Dendritic cell treated with granulocyte-macrophage colony-stimulating factor and Interleukin-4, amounts not matched to agents 40 ng/mL and 50 ng/mL, for 4 days (primary cell): ENCODE results near the gene PVALB.
"Not testable (repeated sequence)": the region's sequence is repeated elsewhere in the genome, so short reads cannot be mapped to it uniquely, and the experiment has no call there.

Experiments
- H3K27ac Mint-ChIP-seq: one replicate; pipeline ENCODE4 v1.8.0; 2022; ENCODE audit warnings: mild to moderate bottlenecking, mixed read lengths
- H3K27me3 Mint-ChIP-seq: one replicate; pipeline ENCODE4 v1.8.0; 2022; ENCODE audit warnings: mild to moderate bottlenecking, mixed read lengths
- H3K36me3 Mint-ChIP-seq: one replicate; pipeline ENCODE4 v1.8.0; 2022; ENCODE audit warnings: low read depth, mixed read lengths
- H3K4me1 Mint-ChIP-seq: one replicate; pipeline ENCODE4 v1.8.0; 2022; ENCODE audit warnings: low read depth, mixed read lengths
- H3K4me3 Mint-ChIP-seq: one replicate; pipeline ENCODE4 v1.8.0; 2022; ENCODE audit warnings: mild to moderate bottlenecking, moderate library complexity, mixed read lengths
- H3K9me3 Mint-ChIP-seq: one replicate; pipeline ENCODE4 v1.8.0; 2022; ENCODE audit warnings: mixed read lengths
- intact Hi-C: fragments of 100-400 bp; cut with micrococcal nuclease; formaldehyde crosslinking; loops from one replicate; pipeline ENCODE4 v1.15.0; 2022

Gene PVALB

DNA sequence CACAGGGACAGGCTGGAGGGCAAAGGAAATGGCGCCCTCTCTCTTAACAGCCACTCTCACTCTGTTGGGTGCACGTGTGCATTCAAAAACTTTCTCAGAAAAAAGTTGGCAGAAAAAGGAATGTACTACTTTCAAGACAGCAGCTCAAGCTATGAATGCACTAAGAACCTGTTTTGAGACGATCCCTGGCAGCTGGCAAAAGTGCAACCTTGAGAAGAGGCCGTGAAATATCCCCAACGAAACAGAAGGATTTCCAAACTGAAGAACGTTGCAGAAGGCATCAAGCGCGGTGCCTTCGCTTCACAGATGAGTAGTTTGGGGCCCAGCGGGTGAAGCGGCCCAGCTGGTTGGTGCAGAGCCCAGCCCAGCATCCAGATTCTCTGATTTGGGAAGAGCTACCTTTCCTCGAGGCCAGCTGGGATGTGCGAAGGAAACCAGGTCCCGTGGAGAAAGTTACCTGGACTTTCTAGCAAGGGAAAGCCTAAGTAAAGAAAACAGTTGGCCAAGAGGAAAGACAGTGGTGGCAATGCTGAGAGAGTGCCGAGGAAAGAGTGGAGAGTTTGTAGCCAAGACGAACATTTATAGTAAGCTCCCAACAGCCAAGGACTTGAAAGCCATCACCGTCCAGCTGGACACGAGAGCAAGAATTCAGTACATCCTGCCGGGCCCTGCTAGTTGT, 57.2 kb downstream of the PVALB start:
- peaks cover 20% of the 10 kb centered on the region for H3K36me3 Mint-ChIP-seq
- H3K27ac Mint-ChIP-seq = no peak overlapping the region
- intact Hi-C loops = no loop called here
- no peak overlapping the region for H3K4me3 Mint-ChIP-seq
- H3K4me1 Mint-ChIP-seq = peaks cover 17% of the 10 kb centered on the region
- H3K27me3 Mint-ChIP-seq = peaks cover 24% of the 10 kb centered on the region
- no peaks in the 10 kb centered on the region for H3K9me3 Mint-ChIP-seq

DNA sequence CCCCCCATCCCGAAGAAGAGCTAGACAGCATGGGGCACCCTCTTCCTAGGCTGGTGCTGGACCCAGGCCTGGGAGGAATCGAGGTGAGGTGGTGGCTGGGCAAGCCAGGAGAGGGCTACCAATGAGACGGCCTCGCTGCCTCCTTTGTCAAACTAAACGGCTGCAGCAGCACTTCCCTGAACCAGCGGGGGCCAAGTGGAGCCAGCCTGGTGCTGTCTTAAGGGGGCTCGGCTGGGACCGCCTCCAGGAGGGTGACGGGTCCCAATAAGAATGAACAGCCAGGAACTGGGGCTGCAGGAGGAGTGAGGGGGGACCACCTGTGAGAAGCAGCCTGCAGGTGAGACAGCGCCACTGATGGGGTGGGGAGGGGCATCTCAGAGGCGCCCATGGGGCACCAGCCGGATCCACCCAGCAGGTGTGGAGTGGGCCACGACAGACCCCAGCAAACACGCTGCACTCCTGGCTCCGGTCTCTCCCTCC, 58.0 kb downstream of the PVALB start:
- Mint-ChIP-seq H3K36me3 (peaks cover 15% of the 10 kb centered on the region), H3K27ac (no peak overlapping the region), H3K9me3 (no peaks in the 10 kb centered on the region), H3K4me1 (peaks cover 17% of the 10 kb centered on the region), H3K4me3 (no peak overlapping the region), H3K27me3 (peaks cover 32% of the 10 kb centered on the region)
- intact Hi-C loops = no loop called here

DNA sequence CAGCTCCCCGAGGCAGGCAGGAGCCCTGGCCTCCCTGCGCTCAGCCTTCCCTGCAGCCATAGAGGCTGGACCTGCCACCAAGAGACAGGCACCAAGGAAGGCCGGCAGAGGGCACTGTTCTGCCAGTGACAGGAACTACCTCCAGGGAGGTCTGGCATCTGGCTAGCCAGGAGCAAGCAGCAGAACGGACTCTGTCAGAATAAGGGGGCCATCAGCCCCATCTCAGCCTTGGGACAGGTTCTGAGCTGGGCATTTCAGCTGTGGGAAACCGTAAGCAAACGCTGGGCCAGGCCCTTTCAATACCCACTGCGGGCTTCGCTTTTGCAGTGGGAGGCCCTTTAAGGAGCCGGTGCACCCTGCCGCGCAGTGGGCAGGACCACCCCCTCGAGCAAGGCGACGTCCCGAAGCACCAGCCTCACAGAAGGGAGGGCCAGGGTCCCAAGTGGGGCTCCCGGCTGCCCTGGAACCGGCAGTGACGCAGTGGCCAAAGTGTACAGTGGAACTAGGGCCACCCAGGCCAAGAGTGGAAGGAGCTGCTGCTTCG, 59.1 kb downstream of the PVALB start:
- no peak overlapping the region for H3K4me3 Mint-ChIP-seq
- intact Hi-C loops = no loop called here
- no peak overlapping the region for H3K27ac Mint-ChIP-seq

DNA sequence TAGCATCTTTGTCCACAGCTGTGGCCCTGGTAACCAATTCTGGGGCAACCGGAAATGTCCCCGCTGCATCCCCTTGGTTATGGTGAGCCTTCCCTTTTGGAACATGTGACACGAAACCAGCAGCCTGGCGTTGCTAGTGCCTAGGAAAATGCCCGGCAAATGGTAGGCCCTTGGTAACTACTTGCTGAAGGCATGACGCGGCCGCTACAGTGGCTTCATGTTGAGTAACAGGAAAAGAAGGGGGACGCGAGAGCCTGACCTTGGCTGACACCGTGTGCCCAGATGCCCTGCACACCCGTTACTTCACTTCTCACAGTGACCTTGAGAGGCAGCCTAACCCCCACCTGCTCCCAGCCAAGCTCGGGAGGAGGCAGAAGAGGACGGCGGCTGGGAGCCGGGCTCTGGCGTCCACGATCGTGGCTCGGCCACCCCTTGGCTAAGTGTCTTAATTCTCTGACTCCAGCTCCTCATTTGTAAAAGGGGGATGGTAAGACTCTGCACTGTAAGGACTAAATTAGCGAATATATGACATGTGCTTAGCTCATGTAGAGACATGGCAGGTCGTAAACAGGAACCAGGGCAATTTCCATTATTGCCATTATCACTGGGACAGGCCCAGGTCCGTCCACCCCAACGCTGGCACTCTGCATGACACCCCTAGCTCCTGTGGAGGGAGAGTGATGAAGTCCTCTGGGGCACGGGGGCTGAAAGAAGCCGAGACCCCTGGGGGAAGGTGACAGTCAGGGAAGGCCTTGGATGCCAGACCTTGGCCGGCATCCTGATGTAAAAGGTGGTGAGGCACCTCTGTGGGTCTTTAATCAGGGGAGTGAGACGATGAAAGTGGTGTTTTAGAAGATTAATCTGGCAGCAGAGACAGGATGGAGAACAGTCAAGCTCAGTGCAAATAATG, 59.8 kb downstream of the PVALB start:
- Mint-ChIP-seq H3K27ac (no peak overlapping the region), H3K27me3 (peaks cover 46% of the 10 kb centered on the region), H3K9me3 (no peaks in the 10 kb centered on the region), H3K36me3 (peaks cover under 1% of the 10 kb centered on the region), H3K4me3 (no peak overlapping the region), H3K4me1 (peaks cover 17% of the 10 kb centered on the region)
- intact Hi-C loops = no loop called here

More for the DNA sequence above, 59.1 kb downstream of the PVALB start:
- H3K4me1 Mint-ChIP-seq = peaks cover 17% of the 10 kb centered on the region
- peaks cover 40% of the 10 kb centered on the region for H3K27me3 Mint-ChIP-seq
- no peaks in the 10 kb centered on the region for H3K9me3 Mint-ChIP-seq
- peaks cover 8% of the 10 kb centered on the region for H3K36me3 Mint-ChIP-seq

DNA sequence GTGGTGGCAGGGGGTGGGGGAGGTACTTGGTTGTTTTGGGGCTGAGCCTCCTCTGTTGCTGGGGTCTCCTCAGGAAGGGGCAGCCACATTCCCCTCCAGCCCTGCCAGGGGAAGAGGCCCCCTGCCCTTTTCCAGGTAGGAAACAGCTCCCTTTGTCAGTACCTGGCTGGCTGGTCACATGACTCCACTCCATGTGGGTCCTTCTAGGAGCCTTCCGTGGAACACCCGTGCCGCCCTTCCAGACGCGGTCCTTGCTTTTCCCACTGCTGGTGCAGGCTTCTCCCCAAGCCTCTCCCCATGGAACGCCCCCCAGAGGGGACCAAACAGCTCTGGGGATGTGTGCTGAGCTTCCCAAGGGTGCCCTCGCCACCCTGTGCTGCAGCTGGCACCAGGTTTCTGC, 60.8 kb downstream of the PVALB start:
- no peaks in the 10 kb centered on the region for H3K9me3 Mint-ChIP-seq
- no peak overlapping the region for H3K27ac Mint-ChIP-seq
- H3K36me3 Mint-ChIP-seq = no peaks in the 10 kb centered on the region
- intact Hi-C loops = no loop called here
- H3K27me3 Mint-ChIP-seq = peaks cover 46% of the 10 kb centered on the region
- no peak overlapping the region for H3K4me3 Mint-ChIP-seq
- H3K4me1 Mint-ChIP-seq = peaks cover 17% of the 10 kb centered on the region

DNA sequence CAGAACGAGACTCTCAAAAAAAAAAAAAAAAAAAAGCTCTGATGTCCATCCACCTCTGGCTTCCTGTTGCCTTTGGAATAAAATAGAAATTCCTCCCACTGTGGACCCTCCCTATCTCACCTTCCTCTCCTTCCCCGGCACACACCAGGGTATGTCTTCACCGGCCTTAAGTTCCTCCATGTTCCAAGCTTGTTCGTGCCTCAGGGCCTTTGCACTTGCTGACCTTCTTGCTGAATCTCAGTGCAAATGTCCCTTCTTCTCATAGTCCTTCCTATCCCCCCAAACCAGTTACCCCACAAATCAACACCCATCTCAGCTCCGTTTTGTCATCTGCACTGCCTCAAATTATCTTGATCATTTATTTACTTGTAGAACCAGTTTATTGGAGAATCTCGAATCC, 61.5 kb downstream of the PVALB start:
- intact Hi-C loops = no loop called here
- H3K9me3 Mint-ChIP-seq = no peaks in the 10 kb centered on the region
- no peaks in the 10 kb centered on the region for H3K36me3 Mint-ChIP-seq
- peaks cover 17% of the 10 kb centered on the region for H3K4me1 Mint-ChIP-seq
- H3K27ac Mint-ChIP-seq = no peak overlapping the region
- no peak overlapping the region for H3K4me3 Mint-ChIP-seq
- H3K27me3 Mint-ChIP-seq = peaks cover 46% of the 10 kb centered on the region

DNA sequence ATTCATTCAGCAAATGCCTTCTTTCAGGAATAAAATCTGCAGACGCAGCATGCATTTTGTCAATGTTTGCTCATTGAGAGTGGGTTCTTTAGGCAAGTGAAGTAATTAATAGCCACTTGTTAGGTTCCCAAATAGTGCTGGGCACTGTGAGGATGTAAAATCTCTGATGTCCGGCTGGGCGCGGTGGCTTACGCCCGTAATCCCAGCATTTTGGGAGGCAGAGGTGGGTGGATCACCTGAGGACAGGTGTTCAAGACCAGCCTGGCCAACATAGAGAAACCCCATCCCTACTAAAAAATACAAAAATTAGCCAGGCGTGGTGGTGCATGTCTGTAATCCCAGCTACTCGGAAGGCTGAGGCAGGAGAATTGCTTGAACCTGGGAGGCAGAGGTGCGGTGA, 62.0 kb downstream of the PVALB start:
- H3K36me3 Mint-ChIP-seq, H3K9me3 Mint-ChIP-seq, intact Hi-C loops, H3K4me3 Mint-ChIP-seq, H3K27ac Mint-ChIP-seq: not testable (repeated sequence)
- peaks cover 17% of the 10 kb centered on the region for H3K4me1 Mint-ChIP-seq
- peaks cover 46% of the 10 kb centered on the region for H3K27me3 Mint-ChIP-seq

DNA sequence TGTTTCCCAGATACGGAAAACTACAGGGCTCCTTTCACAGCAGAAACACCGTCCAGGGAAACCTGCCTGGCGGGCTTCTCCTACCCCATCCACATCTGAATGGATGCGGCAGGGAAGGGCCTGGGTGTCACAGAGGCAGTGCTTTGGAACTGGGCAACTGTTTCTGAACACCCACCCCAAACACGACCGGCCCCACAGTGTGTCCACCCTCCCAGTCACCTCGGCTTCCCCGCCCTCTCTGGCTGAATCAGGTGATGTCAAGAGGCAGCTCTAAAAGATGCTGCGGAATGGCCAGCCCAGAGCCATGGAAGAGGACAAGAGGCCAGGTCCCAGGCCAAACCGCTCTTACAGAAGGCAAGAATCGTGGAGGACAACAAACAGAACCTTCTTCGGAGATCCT, 62.9 kb downstream of the PVALB start:
- Mint-ChIP-seq H3K4me3 (no peak overlapping the region), H3K27me3 (peaks cover 46% of the 10 kb centered on the region), H3K36me3 (no peaks in the 10 kb centered on the region), H3K4me1 (peaks cover 17% of the 10 kb centered on the region), H3K27ac (no peak overlapping the region), H3K9me3 (no peaks in the 10 kb centered on the region)
- intact Hi-C loops = no loop called here

DNA sequence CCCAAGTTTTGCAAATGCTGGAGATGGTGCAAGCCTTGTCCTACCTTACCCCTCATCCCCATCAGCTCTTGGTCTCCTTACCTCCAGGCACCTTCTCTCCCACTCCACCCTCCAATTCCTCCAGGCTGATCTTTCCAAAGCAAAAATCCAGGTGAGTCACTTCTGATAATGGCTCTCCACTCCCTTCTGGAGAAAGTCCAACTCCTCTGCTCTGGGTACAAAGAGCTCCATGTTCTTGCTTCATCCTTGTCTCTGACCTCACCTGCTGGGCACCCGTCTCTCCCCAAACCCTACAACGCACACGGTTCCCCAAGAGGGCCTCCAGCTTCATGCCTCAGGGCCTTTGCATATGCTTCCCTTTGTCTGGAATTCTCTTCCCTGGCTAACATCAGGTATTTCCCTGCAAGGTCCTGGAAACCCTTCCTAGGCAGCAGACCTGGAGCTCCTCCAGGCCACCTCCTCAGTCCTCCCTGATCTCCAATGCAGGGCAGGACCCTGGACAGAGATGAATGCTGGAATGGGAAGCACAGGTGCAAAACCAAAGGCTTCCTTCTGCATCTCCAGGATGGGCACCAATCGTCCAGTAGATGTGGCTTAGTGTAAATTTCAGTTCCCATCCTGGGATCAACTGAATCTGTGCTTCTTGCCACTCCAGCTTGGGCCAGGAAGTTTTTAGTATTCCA, 63.6 kb downstream of the PVALB start:
- Mint-ChIP-seq H3K4me1 (peaks cover 17% of the 10 kb centered on the region), H3K36me3 (no peaks in the 10 kb centered on the region), H3K27ac (no peak overlapping the region), H3K4me3 (no peak overlapping the region), H3K9me3 (no peaks in the 10 kb centered on the region), H3K27me3 (peaks cover 46% of the 10 kb centered on the region)
- intact Hi-C loops = no loop called here
